Globus pallidus (tissue), 1 donor: Measurements from ENCODE around the gene ZDHHC12.

Experiments
- DNase-seq: peaks from one replicate; pipeline ENCODE4 v3.0.0-alpha.2; 2015; ENCODE audit warnings: low spot score

The ZDHHC12 gene

GRCh38 chr9:128729766-128730517, 6.0 kb upstream of the ZDHHC12 start:
- no peak for DNase-seq

GRCh38 chr9:128729302-128729701, 5.4 kb upstream of the ZDHHC12 start:
- no peak for DNase-seq

GRCh38 chr9:128728298-128728697, 4.4 kb upstream of the ZDHHC12 start:
- no peak for DNase-seq

- no peak for DNase-seq
Observed at GRCh38 chr9:128727640-128728248, 3.8 kb upstream of the ZDHHC12 start.

GRCh38 chr9:128724744-128725211, 851 bp upstream of the ZDHHC12 start:
- peak; percentile 19 for DNase-seq

- DNase-seq, result no peak
Observed at GRCh38 chr9:128723352-128723865, 518 bp downstream of the ZDHHC12 start.

- DNase-seq, result no peak
Observed at GRCh38 chr9:128722380-128723351, 1.3 kb downstream of the ZDHHC12 start.

- no peak for DNase-seq
Observed at GRCh38 chr9:128721487-128722010, 2.4 kb downstream of the ZDHHC12 start.

GRCh38 chr9:128720841-128721486, 3.0 kb downstream of the ZDHHC12 start:
- DNase-seq, result no peak

GRCh38 chr9:128719919-128720605, 3.9 kb downstream of the ZDHHC12 start:
- no peak for DNase-seq

GRCh38 chr9:128718475-128718874, 5.5 kb downstream of the ZDHHC12 start:
- DNase-seq, result no peak

- no peak for DNase-seq
Observed at GRCh38 chr9:128718047-128718446, 5.9 kb downstream of the ZDHHC12 start.

- no peak for DNase-seq
Observed at GRCh38 chr9:128716581-128717254, 7.2 kb downstream of the ZDHHC12 start.

GRCh38 chr9:128715436-128715750, 8.5 kb downstream of the ZDHHC12 start:
- DNase-seq, result no peak

- no peak for DNase-seq
Observed at GRCh38 chr9:128714586-128715435, 9.1 kb downstream of the ZDHHC12 start.

GRCh38 chr9:128713941-128714573, 9.9 kb downstream of the ZDHHC12 start:
- DNase-seq, result no peak

- no peak for DNase-seq
Observed at GRCh38 chr9:128713411-128713780, 10.5 kb downstream of the ZDHHC12 start.

- DNase-seq, result no peak
Observed at GRCh38 chr9:128712451-128713410, 11.2 kb downstream of the ZDHHC12 start.
